Mesendoderm (in vitro differentiated cells): Measurements from ENCODE around the gene FIBCD1.

Source experiments
- DNase-seq: peaks from one replicate; pipeline ENCODE4 v3.0.0; 2013
- H2AK5ac ChIP-seq: 2 replicates; pipeline ENCODE4 v1.6.1; 2013; ENCODE audit warnings: low read length, inconsistent platforms
- H2BK120ac ChIP-seq: 2 replicates; pipeline ENCODE4 v1.6.1; 2013; ENCODE audit warnings: low read depth, mild to moderate bottlenecking, low read length, moderate library complexity, mixed read lengths
- H2BK15ac ChIP-seq: replicated peaks from 2 replicates; pipeline ENCODE4 v1.6.1; 2013; ENCODE audit warnings: low read depth, mild to moderate bottlenecking, moderate library complexity
- H2BK5ac ChIP-seq: 2 replicates; pipeline ENCODE4 v1.6.1; 2013; ENCODE audit warnings: low read length, inconsistent platforms
- H3K18ac ChIP-seq: 2 replicates; pipeline ENCODE4 v1.6.1; 2013; ENCODE audit warnings: mild to moderate bottlenecking, low read length, mixed read lengths
- H3K23ac ChIP-seq: one replicate; pipeline ENCODE4 v1.6.1; 2013; ENCODE audit warnings: low read length
- H3K27ac ChIP-seq: 2 replicates; pipeline ENCODE4 v1.5.1; 2013; ENCODE audit warnings: low read depth, mild to moderate bottlenecking, inconsistent platforms, low read length, moderate library complexity
- H3K27me3 ChIP-seq: 2 replicates; pipeline ENCODE4 v1.6.1; 2013; ENCODE audit warnings: low read length, control low read depth, mild to moderate bottlenecking, inconsistent platforms; ENCODE audit not compliant: insufficient read depth, poor library complexity
- H3K36me3 ChIP-seq: 2 replicates; pipeline ENCODE4 v1.6.1; 2013; ENCODE audit warnings: low read length, inconsistent platforms; ENCODE audit not compliant: control insufficient read depth, insufficient read depth
- H3K4ac ChIP-seq: one replicate; pipeline ENCODE4 v1.6.1; 2013; ENCODE audit warnings: low read depth, mild to moderate bottlenecking, low read length, moderate library complexity
- H3K4me1 ChIP-seq: 2 replicates; pipeline ENCODE4 v1.6.1; 2013; ENCODE audit warnings: low read depth, low read length, inconsistent platforms; ENCODE audit not compliant: control insufficient read depth
- H3K4me2 ChIP-seq: 2 replicates; pipeline ENCODE4 v1.6.1; 2013; ENCODE audit warnings: low read length
- H3K4me3 ChIP-seq: 2 replicates; pipeline ENCODE4 v1.5.1; 2013; ENCODE audit warnings: mild to moderate bottlenecking, low read length
- H3K56ac ChIP-seq: one replicate; pipeline ENCODE4 v1.6.1; 2013; ENCODE audit warnings: low read length
- H3K79me1 ChIP-seq: 2 replicates; pipeline ENCODE4 v1.6.1; 2013; ENCODE audit warnings: low read length, inconsistent platforms
- H3K79me2 ChIP-seq: 2 replicates; pipeline ENCODE4 v1.6.1; 2013; ENCODE audit warnings: mild to moderate bottlenecking, low read length; ENCODE audit not compliant: control insufficient read depth, insufficient read depth
- H3K9ac ChIP-seq: 2 replicates; pipeline ENCODE4 v1.6.1; 2013; ENCODE audit warnings: low read length, inconsistent platforms
- H4K5ac ChIP-seq: one replicate; pipeline ENCODE4 v1.6.1; 2013; ENCODE audit warnings: low read length
- H4K8ac ChIP-seq: one replicate; pipeline ENCODE4 v1.6.1; 2013; ENCODE audit warnings: low read depth, mild to moderate bottlenecking, control low read depth, low read length, moderate library complexity
- WGBS: extraction: QIAGEN DNeasy Blood & Tissue Kit; methylation state at CpG from one replicate; pipeline ENCODE4 v1.1.7; 2013; ENCODE audit warnings: low lambda C conversion rate, missing lambda C conversion rate; ENCODE audit not compliant: insufficient coverage; ENCODE audit errors: extremely low coverage; 5-methylcytosine and 5-hydroxymethylcytosine counted together

FIBCD1 gene

DNA sequence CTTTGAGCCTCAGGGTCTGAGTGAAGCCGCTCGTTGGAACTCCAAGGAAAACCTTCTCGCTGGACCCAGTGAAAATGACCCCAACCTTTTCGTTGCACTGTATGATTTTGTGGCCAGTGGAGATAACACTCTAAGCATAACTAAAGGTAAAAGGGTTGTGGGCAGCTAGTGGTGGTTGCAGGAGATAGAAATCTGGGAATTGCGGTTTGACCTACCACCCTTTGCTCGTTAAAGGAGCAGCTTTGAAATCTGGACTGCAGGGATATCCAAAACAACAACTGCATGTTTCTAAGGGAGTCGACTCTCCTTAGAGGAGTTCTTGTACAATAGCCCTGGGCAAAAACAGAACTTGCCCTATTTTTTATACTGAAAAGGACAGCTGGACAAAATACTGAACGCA is 85.0 kb downstream of the FIBCD1 start:
- Histone ChIP-seq H3K23ac (no peak overlapping the region), H4K8ac (no peak overlapping the region), H3K4me3 (no peak overlapping the region), H3K27ac (no peak overlapping the region), H3K18ac (no peak overlapping the region), H3K36me3 (peaks cover 3% of the 10 kb centered on the region), H4K5ac (no peak overlapping the region), H2AK5ac (no peak overlapping the region), H3K4ac (no peak overlapping the region), H3K4me1 (peaks cover 2% of the 10 kb centered on the region), H2BK120ac (no peak overlapping the region), H3K27me3 (no peaks in the 10 kb centered on the region), H2BK5ac (no peak overlapping the region), H3K79me1 (peaks cover 8% of the 10 kb centered on the region), H3K56ac (no peak overlapping the region), H3K9ac (no peak overlapping the region), H2BK15ac (no peak overlapping the region), H3K79me2 (peaks cover 32% of the 10 kb centered on the region), H3K4me2 (no peak overlapping the region)
- WGBS = no CpG with 5 or more reads among the region's 8 CpGs
- DNase-seq = no peak

DNA sequence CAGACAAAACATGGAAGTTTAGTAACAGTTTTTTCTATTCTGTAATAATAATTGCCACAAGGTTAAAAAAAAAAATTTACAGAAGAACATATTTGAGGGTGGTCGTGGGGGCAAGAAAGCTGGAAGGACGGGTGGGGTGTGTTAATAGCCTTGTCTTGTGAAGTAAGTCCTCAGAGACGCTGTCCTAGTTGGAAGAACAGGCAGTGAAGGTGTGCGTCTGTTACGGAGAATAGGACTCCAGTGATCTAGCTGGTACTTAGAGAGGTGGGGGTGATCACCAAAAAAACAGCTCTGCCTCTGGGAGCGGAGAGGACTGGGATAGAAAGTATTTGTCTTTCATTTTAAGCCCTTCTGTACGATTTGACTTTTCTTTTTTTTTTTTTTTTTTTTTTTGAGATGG is 86.2 kb downstream of the FIBCD1 start:
- H3K27me3 ChIP-seq = no peaks in the 10 kb centered on the region
- no peak overlapping the region for H2BK15ac ChIP-seq
- no peak overlapping the region for H3K18ac ChIP-seq
- no peak overlapping the region for H2BK5ac ChIP-seq
- no peak overlapping the region for H3K4ac ChIP-seq
- H3K4me3 ChIP-seq = no peak overlapping the region
- no peak overlapping the region for H3K56ac ChIP-seq
- peaks cover 30% of the 10 kb centered on the region for H3K79me2 ChIP-seq
- H3K27ac ChIP-seq = no peak overlapping the region
- peaks cover 3% of the 10 kb centered on the region for H3K36me3 ChIP-seq
- peaks cover 6% of the 10 kb centered on the region for H3K79me1 ChIP-seq
- DNase-seq = no peak
- no peak overlapping the region for H2AK5ac ChIP-seq
- H3K4me1 ChIP-seq = peaks cover 2% of the 10 kb centered on the region
- WGBS = no CpG with 5 or more reads among the region's 7 CpGs
- no peak overlapping the region for H3K4me2 ChIP-seq
- H4K8ac ChIP-seq = no peak overlapping the region
- H4K5ac ChIP-seq = no peak overlapping the region
- no peak overlapping the region for H2BK120ac ChIP-seq
- H3K9ac ChIP-seq = no peak overlapping the region
- H3K23ac ChIP-seq = no peak overlapping the region
